Natural killer cell (primary cell): ENCODE data around the gene NAP1L4. TPM values are rescaled to one million over a fixed set of nuclear protein-coding genes. Genes with fewer than 3 reads are reported as not detected.

Experiments used
- ATAC-seq, 3 donors: fragments of 150-1000 bp in 2 of 3; fragments of 200-7000 bp in 1 of 3; cut with Tn5 transposase; 1 replicate in 1 of 3; 2 replicates in 2 of 3; pipeline ENCODE4 v1.10.0; 2021; ENCODE audit warnings: mild to moderate bottlenecking in 2 of 3, moderate library complexity in 2 of 3
- DNase-seq, 2 donors: peaks; one replicate each; pipeline versions ENCODE4 v3.0.0 to v3.0.0-alpha.2; 2013 to 2021; ENCODE audit warnings: mixed read lengths in 1 of 2
- H3K27ac ChIP-seq: one replicate; pipeline ENCODE4 v1.5.1; 2013; ENCODE audit warnings: mild to moderate bottlenecking, low read length
- H3K27me3 ChIP-seq: one replicate; pipeline ENCODE4 v1.6.1; 2013; ENCODE audit warnings: low read length; ENCODE audit not compliant: control insufficient read depth, insufficient read depth
- H3K36me3 ChIP-seq: one replicate; pipeline ENCODE4 v1.6.1; 2013; ENCODE audit warnings: low read length; ENCODE audit not compliant: control insufficient read depth, insufficient read depth
- H3K4me1 ChIP-seq: one replicate; pipeline ENCODE4 v1.6.1; 2013; ENCODE audit warnings: low read length; ENCODE audit not compliant: control insufficient read depth, insufficient read depth
- H3K4me3 ChIP-seq: one replicate; pipeline ENCODE4 v1.5.1; 2013; ENCODE audit warnings: low read length
- H3K9me3 ChIP-seq: one replicate; pipeline ENCODE4 v1.6.1; 2013; ENCODE audit warnings: low read length; ENCODE audit not compliant: control insufficient read depth, insufficient read depth
- H3K27ac Mint-ChIP-seq, 2 donors: one replicate each; pipeline ENCODE4 v1.8.0; 2022; ENCODE audit warnings: mild to moderate bottlenecking in 2 of 2, mixed read lengths in 2 of 2, moderate library complexity in 1 of 2
- H3K27me3 Mint-ChIP-seq, 2 donors: one replicate each; pipeline ENCODE4 v1.8.0; 2022; ENCODE audit warnings: low read depth in 2 of 2, mixed read lengths in 2 of 2
- H3K36me3 Mint-ChIP-seq: one replicate; pipeline ENCODE4 v1.8.0; 2022; ENCODE audit warnings: mixed read lengths
- H3K4me1 Mint-ChIP-seq, 2 donors: one replicate each; pipeline ENCODE4 v1.8.0; 2022; ENCODE audit warnings: mixed read lengths in 2 of 2
- H3K4me3 Mint-ChIP-seq: one replicate; pipeline ENCODE4 v1.8.0; 2022; ENCODE audit warnings: mild to moderate bottlenecking, moderate library complexity, mixed read lengths
- H3K9me3 Mint-ChIP-seq, 2 donors: one replicate each; pipeline ENCODE4 v1.8.0; 2022; ENCODE audit warnings: mixed read lengths in 2 of 2
- CTCF ChIP-seq: fragments of 200-600 bp; IDR thresholded peaks from one replicate; pipeline ENCODE4 v1.8.0; 2022; ENCODE audit warnings: antibody characterized with exemption
- WGBS: methylation state at CpG from one replicate; pipeline ENCODE4 v1.1.7; 2013; ENCODE audit warnings: missing lambda C conversion rate; ENCODE audit not compliant: insufficient coverage; 5-methylcytosine and 5-hydroxymethylcytosine counted together
- intact Hi-C: fragments of 100-400 bp; cut with micrococcal nuclease; formaldehyde crosslinking; loops from one replicate; pipeline ENCODE4 v1.14.2; 2022
- total RNA-seq, 4 donors: library from RNA; stranded (reverse); fragments of 120-200 nt in 1 of 4; gene quantifications; one replicate each; pipeline versions ENCODE4 v1.2.3 to v1.2.4, GENCODE V29; 2013 to 2022

NAP1L4 gene
- total RNA-seq, 3 donors from 2014 or later (not counting 1 experiment from before 2014, with no cell fraction given) = 219 to 244 (median 237) TPM

DNA sequence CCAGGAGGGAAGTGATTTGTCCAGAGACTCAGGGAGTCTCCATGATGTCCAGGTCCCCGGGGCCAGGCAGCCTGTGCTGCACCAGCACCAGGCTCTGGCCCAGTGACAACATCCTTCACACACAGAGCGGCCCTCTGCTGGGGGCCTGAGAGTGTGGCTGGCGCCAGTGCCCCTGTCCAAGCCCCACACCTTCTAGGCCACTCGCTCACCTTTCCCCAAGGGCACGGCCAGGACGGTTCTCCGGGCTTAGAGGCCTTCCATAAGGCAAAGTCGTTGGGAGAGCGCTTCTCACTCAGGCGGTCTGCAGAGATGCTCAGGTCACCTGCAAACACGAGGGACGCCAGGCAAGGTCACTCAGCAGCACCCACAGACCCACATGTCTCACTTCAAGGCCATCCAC is 27.9 kb upstream of the NAP1L4 start:
- H3K4me1 Mint-ChIP-seq = peaks cover 9 to 12% of the 10 kb centered on the region in 2 donors
- Histone ChIP-seq H3K4me1 (peaks cover 24% of the 10 kb centered on the region), H3K27ac (no peak overlapping the region), H3K4me3 (no peak overlapping the region), H3K9me3 (no peaks in the 10 kb centered on the region), H3K36me3 (peaks cover 38% of the 10 kb centered on the region), H3K27me3 (no peaks in the 10 kb centered on the region)
- no peaks in the 10 kb centered on the region for H3K27me3 Mint-ChIP-seq
- TF ChIP-seq CTCF = no peak
- H3K27ac Mint-ChIP-seq = no peak overlapping the region
- no peaks in the 10 kb centered on the region for H3K9me3 Mint-ChIP-seq
- WGBS = 97% methylated on average over 12 of the region's 12 CpGs
- no peaks in the 10 kb centered on the region for H3K36me3 Mint-ChIP-seq
- no peak for DNase-seq
- intact Hi-C loops = loop anchor here (5.0 kb wide), 1 partner anchor 43 kb away; no protein-coding TSS in a partner anchor
- no peak for ATAC-seq
- H3K4me3 Mint-ChIP-seq = no peak overlapping the region

GRCh38 chr11:3018596-3018995 is 26.5 kb upstream of the NAP1L4 start:
- no peak for TF ChIP-seq CTCF
- H3K27me3 ChIP-seq = no peaks in the 10 kb centered on the region
- Mint-ChIP-seq H3K27ac (no peak overlapping the region), H3K9me3 (no peaks in the 10 kb centered on the region), H3K36me3 (no peaks in the 10 kb centered on the region), H3K4me1 (peaks cover 12 to 23% of the 10 kb centered on the region in 2 donors), H3K27me3 (no peaks in the 10 kb centered on the region), H3K4me3 (no peak overlapping the region)
- WGBS = 58% methylated on average over 5 of the region's 5 CpGs
- intact Hi-C loops = no loop called here
- no peak overlapping the region for H3K27ac ChIP-seq
- no peak overlapping the region for H3K4me3 ChIP-seq
- H3K4me1 ChIP-seq = peaks cover 38% of the 10 kb centered on the region
- peaks cover 32% of the 10 kb centered on the region for H3K36me3 ChIP-seq
- DNase-seq (no peak), ATAC-seq (no peak)
- H3K9me3 ChIP-seq = no peaks in the 10 kb centered on the region

- no peaks in the 10 kb centered on the region for H3K27me3 Mint-ChIP-seq
- no peak for TF ChIP-seq CTCF
- ATAC-seq = no peak
- Histone ChIP-seq H3K27me3 (no peaks in the 10 kb centered on the region), H3K27ac (no peak overlapping the region), H3K9me3 (no peaks in the 10 kb centered on the region), H3K4me1 (peaks cover 39% of the 10 kb centered on the region), H3K4me3 (no peak overlapping the region), H3K36me3 (peaks cover 37% of the 10 kb centered on the region)
- no peak overlapping the region for H3K27ac Mint-ChIP-seq
- H3K4me3 Mint-ChIP-seq = no peak overlapping the region
- no peaks in the 10 kb centered on the region for H3K9me3 Mint-ChIP-seq
- WGBS = 95% methylated on average over 11 of the region's 11 CpGs
- intact Hi-C loops = no loop called here
- no peaks in the 10 kb centered on the region for H3K36me3 Mint-ChIP-seq
- DNase-seq = no peak
- peaks cover 5 to 15% of the 10 kb centered on the region in 2 donors for H3K4me1 Mint-ChIP-seq
Observed at GRCh38 chr11:3016861-3017260, 24.7 kb upstream of the NAP1L4 start.

GRCh38 chr11:3015796-3016195 is 23.7 kb upstream of the NAP1L4 start:
- Histone ChIP-seq H3K4me1 (peaks cover 39% of the 10 kb centered on the region), H3K36me3 (peaks cover 43% of the 10 kb centered on the region)
- no peak overlapping the region for H3K4me3 Mint-ChIP-seq

More at GRCh38 chr11:3015796-3016195, 23.7 kb upstream of the NAP1L4 start:
- WGBS = 97% methylated on average over 10 of the region's 10 CpGs
- DNase-seq (no peak), ATAC-seq (no peak)
- Mint-ChIP-seq H3K27me3 (no peaks in the 10 kb centered on the region), H3K4me1 (peaks cover 5 to 15% of the 10 kb centered on the region in 2 donors), H3K36me3 (no peaks in the 10 kb centered on the region), H3K9me3 (no peaks in the 10 kb centered on the region), H3K27ac (no peak overlapping the region)
- TF ChIP-seq CTCF = no peak
- H3K9me3 ChIP-seq = no peaks in the 10 kb centered on the region
- H3K27ac ChIP-seq = no peak overlapping the region
- H3K4me3 ChIP-seq = no peak overlapping the region
- H3K27me3 ChIP-seq = no peaks in the 10 kb centered on the region
- intact Hi-C loops = no loop called here
